HT1080 (cell line): Measurements from ENCODE around the gene CARS2. TPM values are rescaled to one million over a fixed set of nuclear protein-coding genes. Genes with fewer than 3 reads are reported as not detected.

Source experiments
- total RNA-seq: library from RNA; depleted of rRNA; stranded (reverse); fragments of >200 nt; shearing (Covaris generic); gene quantifications from 2 replicates; pipeline ENCODE4 v1.2.3, GENCODE V29; 2014; rRNA removed

The CARS2 gene
- total RNA-seq, 1 experiment from 2014 or later, result 88.4 TPM

Other genes with a start within 250 kb of the CARS2 start
- 7.3 and 7.6 TPM in 2 replicates for gene RAB20, start 144.4 kb downstream of the CARS2 start, total RNA-seq
- gene NAXD, start 90.6 kb downstream of the CARS2 start, total RNA-seq, result 22.8 and 22.9 TPM in 2 replicates
- 10.6 and 19.2 TPM in 2 replicates for gene ING1, start 7.6 kb upstream of the CARS2 start, total RNA-seq
- gene ANKRD10, start 209.0 kb upstream of the CARS2 start, total RNA-seq, result 47.4 and 59.7 TPM in 2 replicates